NCI-H1092 (cell line): ENCODE measurements around the gene MEIS2.

Experiments
- DNase-seq: peaks from one replicate; lab custom pipeline; 2025; lab: John Stamatoyannopoulos, UW

Gene MEIS2

GRCh38 chr15:36901012-36901411 is 199.3 kb downstream of the MEIS2 start:
- DNase-seq, result no peak

GRCh38 chr15:36899696-36900095 is 200.7 kb downstream of the MEIS2 start:
- DNase-seq, result no peak

- DNase-seq, result no peak
Observed at GRCh38 chr15:36898536-36899126, 201.7 kb downstream of the MEIS2 start.

GRCh38 chr15:36897834-36898233 is 202.5 kb downstream of the MEIS2 start:
- no peak for DNase-seq

- DNase-seq, result no peak
Observed at GRCh38 chr15:36896949-36897348, 203.4 kb downstream of the MEIS2 start.

GRCh38 chr15:36894075-36894474 is 206.3 kb downstream of the MEIS2 start:
- no peak for DNase-seq

GRCh38 chr15:36893276-36893675 is 207.1 kb downstream of the MEIS2 start:
- DNase-seq, result no peak

- DNase-seq, result no peak
Observed at GRCh38 chr15:36888011-36888992, 212.0 kb downstream of the MEIS2 start.

GRCh38 chr15:36887214-36887961 is 213.0 kb downstream of the MEIS2 start:
- DNase-seq, result no peak

- DNase-seq, result no peak
Observed at GRCh38 chr15:36886701-36887100, 213.6 kb downstream of the MEIS2 start.

- DNase-seq, result no peak
Observed at GRCh38 chr15:36886191-36886590, 214.2 kb downstream of the MEIS2 start.

GRCh38 chr15:36885771-36886170 is 214.6 kb downstream of the MEIS2 start:
- DNase-seq, result no peak

- DNase-seq, result no peak
Observed at GRCh38 chr15:36884936-36885635, 215.3 kb downstream of the MEIS2 start.

- no peak for DNase-seq
Observed at GRCh38 chr15:36884518-36884875, 215.9 kb downstream of the MEIS2 start.

- DNase-seq, result peak; percentile 53
Observed at GRCh38 chr15:36883713-36884517, 216.4 kb downstream of the MEIS2 start.

- DNase-seq, result no peak
Observed at GRCh38 chr15:36882487-36883131, 217.7 kb downstream of the MEIS2 start.

GRCh38 chr15:36882056-36882455 is 218.3 kb downstream of the MEIS2 start:
- no peak for DNase-seq

GRCh38 chr15:36881516-36881915 is 218.8 kb downstream of the MEIS2 start:
- DNase-seq, result no peak

GRCh38 chr15:36880913-36881460 is 219.4 kb downstream of the MEIS2 start:
- DNase-seq, result no peak

GRCh38 chr15:36880224-36880912 is 220.0 kb downstream of the MEIS2 start:
- DNase-seq, result no peak
